Measurements from ENCODE around the gene CCDC12.

- TF ChIP-seq ZFP30 (CRISPR knock-in tag; IDR thresholded peaks at IDR 0.05) (no peak), PATZ1 (CRISPR knock-in tag; IDR thresholded peaks at IDR 0.05; ENCODE audit: borderline replicate concordance) (no peak), SNAI2 (CRISPR knock-in tag; IDR thresholded peaks at IDR 0.05) (no peak), CSDC2 (CRISPR knock-in tag; IDR thresholded peaks at IDR 0.05) (no peak), CREB5 (CRISPR knock-in tag; IDR thresholded peaks at IDR 0.05; ENCODE audit: low read depth) (no peak), POU6F1 (CRISPR knock-in tag; IDR thresholded peaks at IDR 0.05; ENCODE audit: borderline replicate concordance, low read depth) (no peak), ZFP3 (CRISPR knock-in tag; IDR thresholded peaks at IDR 0.05) (no peak), ZNF565 (CRISPR knock-in tag; conservative IDR thresholded peaks at IDR 0.05; ENCODE audit: low read depth) (no peak), ZC3H10 (CRISPR knock-in tag; IDR thresholded peaks at IDR 0.05) (no peak), RARB (CRISPR knock-in tag; IDR thresholded peaks at IDR 0.05) (no peak), PPARA (CRISPR knock-in tag; IDR thresholded peaks at IDR 0.05; ENCODE audit: borderline replicate concordance) (no peak), TOX (CRISPR knock-in tag; IDR thresholded peaks at IDR 0.05; ENCODE audit: borderline replicate concordance) (no peak), BACH2 (CRISPR knock-in tag; IDR thresholded peaks at IDR 0.05; ENCODE audit: borderline replicate concordance) (no peak)
These were observed 38.4 kb downstream of the CCDC12 start for GRCh38 chr3:46938118-46938517.

Measured in SK-N-SH treated with all-trans-retinoic acid at 6 μM for 48 hours (cell line).